Measurements from ENCODE around the gene FOXD4L1. TPM values are rescaled to one million over a fixed set of nuclear protein-coding genes. Genes with fewer than 3 reads are reported as not detected.
"Not testable (repeated sequence)": the region's sequence is repeated elsewhere in the genome, so short reads cannot be mapped to it uniquely, and the experiment has no call there.

Gene FOXD4L1
- total RNA-seq: under 1 TPM; 0.17 to 0.21 TPM

- CTCF ChIA-PET, POLR2A ChIA-PET: not testable (repeated sequence)
Observed at GRCh38 chr2:113498365-113498764, at the start of gene FOXD4L1. Gene FOXD4L1, plus strand, starts transcription at chr2:113498665. Its CDS starts 592 bp downstream, at chr2:113499257.

- POLR2A ChIA-PET, CTCF ChIA-PET: not testable (repeated sequence)
Observed at GRCh38 chr2:113465770-113466169, 32.7 kb upstream of the FOXD4L1 start.

- POLR2A ChIA-PET, CTCF ChIA-PET: not testable (repeated sequence)
Observed at GRCh38 chr2:113476688-113477368, 21.6 kb upstream of the FOXD4L1 start.

- CTCF ChIA-PET, POLR2A ChIA-PET: not testable (repeated sequence)
Observed at GRCh38 chr2:113496527-113496926, 1.9 kb upstream of the FOXD4L1 start.

GRCh38 chr2:113499019-113499885 lies 787 bp downstream of the FOXD4L1 start:
- CTCF ChIA-PET, POLR2A ChIA-PET: not testable (repeated sequence)

- CTCF ChIA-PET, POLR2A ChIA-PET: not testable (repeated sequence)
Observed at GRCh38 chr2:113499886-113500722, 1.6 kb downstream of the FOXD4L1 start.

GRCh38 chr2:113500723-113501038 lies 2.2 kb downstream of the FOXD4L1 start:
- POLR2A ChIA-PET, CTCF ChIA-PET: not testable (repeated sequence)

GRCh38 chr2:113502216-113503093 lies 4.0 kb downstream of the FOXD4L1 start:
- POLR2A ChIA-PET, CTCF ChIA-PET: not testable (repeated sequence)

GRCh38 chr2:113503094-113504042 lies 4.9 kb downstream of the FOXD4L1 start:
- POLR2A ChIA-PET, CTCF ChIA-PET: not testable (repeated sequence)

- CTCF ChIA-PET, POLR2A ChIA-PET: not testable (repeated sequence)
Observed at GRCh38 chr2:113504081-113504480, 5.6 kb downstream of the FOXD4L1 start.

- POLR2A ChIA-PET: not testable (repeated sequence)
Observed at GRCh38 chr2:113507394-113508140, 9.1 kb downstream of the FOXD4L1 start.

GRCh38 chr2:113508187-113508586 lies 9.7 kb downstream of the FOXD4L1 start:
- POLR2A ChIA-PET, CTCF ChIA-PET: not testable (repeated sequence)

More at GRCh38 chr2:113507394-113508140, 9.1 kb downstream of the FOXD4L1 start:
- CTCF ChIA-PET: not testable (repeated sequence)

GRCh38 chr2:113510913-113511312 lies 12.4 kb downstream of the FOXD4L1 start:
- POLR2A ChIA-PET, CTCF ChIA-PET: not testable (repeated sequence)

- CTCF ChIA-PET, POLR2A ChIA-PET: not testable (repeated sequence)
Observed at GRCh38 chr2:113511859-113512258, 13.4 kb downstream of the FOXD4L1 start.

GRCh38 chr2:113515457-113515856 lies 17.0 kb downstream of the FOXD4L1 start:
- CTCF ChIA-PET, POLR2A ChIA-PET: not testable (repeated sequence)

- CTCF ChIA-PET, POLR2A ChIA-PET: not testable (repeated sequence)
Observed at GRCh38 chr2:113515995-113516394, 17.5 kb downstream of the FOXD4L1 start.

GRCh38 chr2:113517025-113517424 lies 18.6 kb downstream of the FOXD4L1 start:
- CTCF ChIA-PET, POLR2A ChIA-PET: not testable (repeated sequence)

GRCh38 chr2:113520837-113521236 lies 22.4 kb downstream of the FOXD4L1 start:
- CTCF ChIA-PET, POLR2A ChIA-PET: not testable (repeated sequence)

Measured in activated CD8-positive, alpha-beta memory T cell treated with anti-CD3 and anti-CD28 coated beads for 36 hours (primary cell).